Body of pancreas (tissue), 4 donors: ENCODE data around the gene EFCAB11. TPM values are rescaled to one million over a fixed set of nuclear protein-coding genes. Genes with fewer than 3 reads are reported as not detected.

Experiments
- ATAC-seq: fragments of 150-250 bp; one replicate; pipeline ENCODE4 v1.9.1; 2016
- DNase-seq, 4 donors: peaks; one replicate each; pipeline ENCODE4 v3.0.0-alpha.2; 2019
- H3K27ac ChIP-seq, 4 donors: fragments of 200-600 bp; sonication (generic); 1 replicate in 3 of 4; 2 replicates in 1 of 4; pipeline versions ENCODE4 v1.5.1 to v1.6.1; 2016 to 2019; ENCODE audit warnings: mild to moderate bottlenecking in 1 of 4, mixed read lengths in 1 of 4, moderate library complexity in 1 of 4
- H3K27me3 ChIP-seq, 2 donors: fragments of 200-600 bp; sonication (generic); one replicate each; pipeline ENCODE4 v1.6.0; 2016; ENCODE audit warnings: mild to moderate bottlenecking in 1 of 2
- H3K36me3 ChIP-seq, 2 donors: fragments of 200-600 bp; sonication (generic); replicated peaks in 1 of 2; 2 replicates each; pipeline ENCODE4 v1.5.1; 2016; ENCODE audit warnings: low read depth in 2 of 2; ENCODE audit not compliant: insufficient read depth in 1 of 2
- H3K4me1 ChIP-seq: fragments of 200-600 bp; sonication (generic); one replicate; pipeline ENCODE4 v1.6.0; 2016
- H3K4me3 ChIP-seq, 2 donors: fragments of 200-600 bp; sonication (generic); 1 replicate in 1 of 2; 2 replicates in 1 of 2; pipeline ENCODE4 v1.5.1; 2016 to 2019
- H3K9me3 ChIP-seq, 3 donors: fragments of 200-600 bp; sonication (generic); 1 replicate in 2 of 3; 2 replicates in 1 of 3; pipeline ENCODE4 v1.5.1; 2016
- CTCF ChIP-seq, 7 experiments: fragments of 450-650 bp in 4 of 7; fragments of 200-600 bp in 3 of 7; sonication (generic) in 3 of 7; IDR thresholded peaks; one replicate each; pipeline ENCODE4 v1.5.1; 2016 to 2019; ENCODE audit warnings: antibody characterized with exemption in 7 of 7
- POLR2A ChIP-seq, 3 donors: fragments of 450-650 bp; IDR thresholded peaks; one replicate each; pipeline ENCODE4 v1.6.1; 2016; ENCODE audit warnings: antibody characterized with exemption in 3 of 3, mild to moderate bottlenecking in 2 of 3
- WGBS, 2 donors: methylation state at CpG; one replicate each; pipeline ENCODE4 v1.1.5; 2017; 5-methylcytosine and 5-hydroxymethylcytosine counted together
- intact Hi-C: fragments of 100-400 bp; cut with DNase I; formaldehyde crosslinking; loops from one replicate; pipeline ENCODE4 v1.15.1; 2023
- total RNA-seq, 2 donors: library from RNA; depleted of rRNA; stranded (reverse); fragments of >200 nt; gene quantifications; one replicate each; pipeline ENCODE4 v1.1.0, GENCODE V29; 2016

EFCAB11 gene
- total RNA-seq, 2 donors from 2014 or later: 1.6 to 2.9 TPM

- H3K9me3 ChIP-seq: no peaks in the 10 kb centered on the region
- no peak for DNase-seq
- H3K4me3 ChIP-seq: no peak overlapping the region
- intact Hi-C loops: loop anchor here (5.0 kb wide), 1 partner anchor 875 kb away; no protein-coding TSS in a partner anchor
- H3K27ac ChIP-seq: no peak overlapping the region
- WGBS, 2 donors: 71 to 77% methylated on average over 4 of the region's 4 CpGs
- H3K4me1 ChIP-seq: peaks cover 23% of the 10 kb centered on the region
- ATAC-seq: no peak
- H3K27me3 ChIP-seq: no peaks in the 10 kb centered on the region
- TF ChIP-seq CTCF (IDR thresholded peaks at IDR 0.05): no peak
- TF ChIP-seq POLR2A (IDR thresholded peaks at IDR 0.05): no peak
- no peaks in the 10 kb centered on the region for H3K36me3 ChIP-seq
These were observed 46.9 kb downstream of the EFCAB11 start for GRCh38 chr14:89907655-89908054.

GRCh38 chr14:89906000-89906399, 48.5 kb downstream of the EFCAB11 start:
- TF ChIP-seq CTCF (IDR thresholded peaks at IDR 0.05) (no peak), POLR2A (IDR thresholded peaks at IDR 0.05) (no peak)
- intact Hi-C loops: loop anchor here (5.0 kb wide), 1 partner anchor 874 kb away; no protein-coding TSS in a partner anchor
- Histone ChIP-seq H3K4me3 (no peak overlapping the region), H3K27me3 (no peaks in the 10 kb centered on the region), H3K36me3 (no peaks in the 10 kb centered on the region), H3K27ac (no peak overlapping the region), H3K4me1 (peaks cover 13% of the 10 kb centered on the region), H3K9me3 (no peaks in the 10 kb centered on the region)
- no peak for ATAC-seq
- DNase-seq: no peak

DNA sequence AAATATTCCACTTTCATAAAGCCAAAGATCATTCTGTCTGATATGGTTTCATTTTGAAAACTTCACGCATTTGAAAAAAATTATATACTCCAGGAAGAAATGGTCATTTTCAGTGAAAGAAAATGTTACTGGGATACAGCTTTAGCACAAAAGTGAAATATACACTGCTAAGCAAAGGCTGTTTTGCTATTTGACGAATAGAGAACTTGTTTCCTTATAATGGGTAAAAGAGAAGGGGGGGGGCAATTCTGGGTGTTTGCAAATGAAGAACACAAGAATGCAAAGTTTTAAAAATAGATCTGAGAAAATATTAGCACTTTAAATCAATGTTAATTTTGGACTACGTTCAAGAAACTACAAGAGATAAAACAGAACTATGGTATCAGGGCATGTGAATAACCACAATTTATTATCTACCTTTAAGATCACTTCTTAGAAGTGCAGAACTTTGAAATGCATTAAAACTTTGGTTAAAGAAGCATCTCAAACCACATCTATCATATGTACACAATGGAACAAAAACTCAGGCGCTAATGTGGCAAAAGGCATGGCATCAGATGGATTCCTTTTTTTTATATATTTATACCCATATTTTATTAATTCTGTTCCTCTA, 51.1 kb downstream of the EFCAB11 start:
- WGBS, 2 donors: 14% methylated on average over 4 of the region's 4 CpGs
- DNase-seq (no peak), ATAC-seq (no peak)
- TF ChIP-seq POLR2A (IDR thresholded peaks at IDR 0.05) (no peak), CTCF (IDR thresholded peaks at IDR 0.05) (no peak)
- Histone ChIP-seq H3K9me3 (no peaks in the 10 kb centered on the region), H3K4me3 (no peak overlapping the region), H3K27me3 (no peaks in the 10 kb centered on the region), H3K27ac (no peak overlapping the region), H3K36me3 (no peaks in the 10 kb centered on the region), H3K4me1 (peaks cover 6% of the 10 kb centered on the region)
- intact Hi-C loops: no loop called here

DNA sequence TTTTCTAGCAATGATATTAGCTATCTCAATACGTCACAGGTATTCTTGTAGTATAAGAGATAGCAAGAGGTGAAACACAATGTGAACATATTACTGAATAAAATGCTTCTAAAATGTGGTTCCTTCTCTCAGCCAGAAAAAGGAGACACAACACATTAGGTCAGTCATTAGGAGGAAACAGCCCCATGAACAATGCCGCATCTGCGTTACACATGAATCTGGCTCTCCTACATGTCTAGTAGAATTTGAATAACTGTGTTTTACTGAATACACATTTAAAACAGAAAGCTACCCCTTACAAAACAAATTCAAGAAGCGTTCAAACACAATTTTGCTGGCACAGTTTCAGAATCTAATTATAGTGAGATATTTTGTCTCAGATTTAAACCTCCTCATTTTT, 51.6 kb downstream of the EFCAB11 start:
- DNase-seq (no peak), ATAC-seq (no peak)
- intact Hi-C loops: no loop called here
- H3K36me3 ChIP-seq: no peaks in the 10 kb centered on the region
- H3K9me3 ChIP-seq: no peaks in the 10 kb centered on the region
- peaks cover 6% of the 10 kb centered on the region for H3K4me1 ChIP-seq
- H3K27ac ChIP-seq: no peak overlapping the region
- no peak overlapping the region for H3K4me3 ChIP-seq
- TF ChIP-seq CTCF (IDR thresholded peaks at IDR 0.05) (no peak), POLR2A (IDR thresholded peaks at IDR 0.05) (no peak)
- WGBS, 2 donors: 25 to 30% methylated on average over 4 of the region's 4 CpGs
- no peaks in the 10 kb centered on the region for H3K27me3 ChIP-seq

DNA sequence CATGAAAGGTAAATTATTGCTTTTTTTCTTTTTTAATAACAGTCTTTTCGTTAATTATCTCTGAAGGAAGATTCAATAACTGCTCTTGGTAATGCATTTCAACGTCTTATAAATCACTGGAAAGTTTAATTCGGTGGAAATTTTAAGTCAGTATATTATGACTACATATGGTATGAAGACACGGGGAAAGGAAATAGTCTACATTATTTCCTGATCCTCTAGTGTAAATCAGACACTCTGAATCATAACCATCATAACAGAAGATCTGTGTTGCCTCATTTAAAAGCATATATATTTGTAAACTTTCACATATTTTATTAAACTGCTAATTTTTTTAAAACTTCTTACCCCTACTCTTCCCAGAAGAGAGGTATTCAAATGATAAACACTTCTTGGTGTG, 53.7 kb downstream of the EFCAB11 start:
- intact Hi-C loops: no loop called here
- H3K4me3 ChIP-seq: no peak overlapping the region
- 83 to 86% methylated on average over 4 of the region's 4 CpGs for WGBS, 2 donors
- H3K27ac ChIP-seq: no peak overlapping the region
- no peaks in the 10 kb centered on the region for H3K9me3 ChIP-seq
- H3K36me3 ChIP-seq: no peaks in the 10 kb centered on the region
- DNase-seq (no peak), ATAC-seq (no peak)
- H3K4me1 ChIP-seq: peaks cover 6% of the 10 kb centered on the region
- H3K27me3 ChIP-seq: no peaks in the 10 kb centered on the region
- TF ChIP-seq CTCF (IDR thresholded peaks at IDR 0.05): no peak
- TF ChIP-seq POLR2A (IDR thresholded peaks at IDR 0.05): no peak
